ENCODE data around the gene DAND5.
A peak's percentile ranks its signal among the peaks of the same experiment; 100 is the strongest.

DAND5 gene

GRCh38 chr19:12959481-12959880 is 9.9 kb upstream of the DAND5 start:
- DNase-seq (ENCODE audit: low read depth), result no peak
- no peak overlapping the region for H3K4me3 ChIP-seq (ENCODE audit: low read depth, low read length)
- no peak for TF ChIP-seq CTCF (conservative IDR thresholded peaks at IDR 0.05; ENCODE audit: low read depth, low read length)

- peak; percentile 82 for TF ChIP-seq CTCF (conservative IDR thresholded peaks at IDR 0.05; ENCODE audit: low read depth, low read length)
- H3K4me3 ChIP-seq (ENCODE audit: low read depth, low read length), result peak overlapping the region; percentile 59
- peak; percentile 78 for DNase-seq (ENCODE audit: low read depth)
Measured at GRCh38 chr19:12965017-12965811, 4.2 kb upstream of the DAND5 start.

- no peak overlapping the region for H3K4me3 ChIP-seq (ENCODE audit: low read depth, low read length)
- TF ChIP-seq CTCF (conservative IDR thresholded peaks at IDR 0.05; ENCODE audit: low read depth, low read length), result no peak
Measured at GRCh38 chr19:12965812-12966135, 3.6 kb upstream of the DAND5 start.

GRCh38 chr19:12967907-12968306 is 1.5 kb upstream of the DAND5 start:
- no peak for DNase-seq (ENCODE audit: low read depth)
- no peak overlapping the region for H3K4me3 ChIP-seq (ENCODE audit: low read depth, low read length)
- TF ChIP-seq CTCF (conservative IDR thresholded peaks at IDR 0.05; ENCODE audit: low read depth, low read length), result no peak

More at GRCh38 chr19:12965812-12966135, 3.6 kb upstream of the DAND5 start:
- DNase-seq (ENCODE audit: low read depth), result no peak

GRCh38 chr19:12970070-12970820 is 869 bp downstream of the DAND5 start:
- DNase-seq (ENCODE audit: low read depth), result no peak
- no peak overlapping the region for H3K4me3 ChIP-seq (ENCODE audit: low read depth, low read length)

GRCh38 chr19:12973236-12973635 is 3.9 kb downstream of the DAND5 start:
- no peak for DNase-seq (ENCODE audit: low read depth)
- no peak for TF ChIP-seq CTCF (conservative IDR thresholded peaks at IDR 0.05; ENCODE audit: low read depth, low read length)
- no peak overlapping the region for H3K4me3 ChIP-seq (ENCODE audit: low read depth, low read length)

More at GRCh38 chr19:12970070-12970820, 869 bp downstream of the DAND5 start:
- no peak for TF ChIP-seq CTCF (conservative IDR thresholded peaks at IDR 0.05; ENCODE audit: low read depth, low read length)

All from choroid plexus epithelial cell (primary cell).